Stimulated activated CD8-positive, alpha-beta memory T cell treated with anti-CD3 and anti-CD28 coated beads, Interleukin-4, amount 100 ng/mL, for 24 hours (primary cell): ENCODE measurements around the gene PAIP1.
A peak's percentile ranks its signal among the peaks of the same experiment; 100 is the strongest.
"Not testable (repeated sequence)": the region's sequence is repeated elsewhere in the genome, so short reads cannot be mapped to it uniquely, and the experiment has no call there.

ENCODE experiments used
- DNase-seq: peaks from one replicate; pipeline ENCODE4 v3.0.0-alpha.2; 2020; ENCODE audit warnings: low read depth

The PAIP1 gene

GRCh38 chr5:43556857-43557542 lies at the start of gene PAIP1:
Gene PAIP1 (minus strand): TSS chr5:43557077. CDS start chr5:43556846, 231 bp downstream.
- DNase-seq = peak; percentile 72

GRCh38 chr5:43606351-43606750 lies 49.5 kb upstream of the PAIP1 start:
- DNase-seq = no peak

- DNase-seq = no peak
Observed at GRCh38 chr5:43604699-43605098, 47.8 kb upstream of the PAIP1 start.

- peak; percentile 49 for DNase-seq
Observed at GRCh38 chr5:43603344-43604217, 46.7 kb upstream of the PAIP1 start.

- DNase-seq = peak; percentile 68
Observed at GRCh38 chr5:43602461-43603343, 45.8 kb upstream of the PAIP1 start, which contains the start of gene NNT. Gene NNT (plus strand): TSS chr5:43603180. CDS start chr5:43609196, 6,016 bp downstream.

- DNase-seq = no peak
Observed at GRCh38 chr5:43601454-43602260, 44.8 kb upstream of the PAIP1 start.

- DNase-seq = not testable (repeated sequence)
Observed at GRCh38 chr5:43598927-43599326, 42.0 kb upstream of the PAIP1 start.

DNA sequence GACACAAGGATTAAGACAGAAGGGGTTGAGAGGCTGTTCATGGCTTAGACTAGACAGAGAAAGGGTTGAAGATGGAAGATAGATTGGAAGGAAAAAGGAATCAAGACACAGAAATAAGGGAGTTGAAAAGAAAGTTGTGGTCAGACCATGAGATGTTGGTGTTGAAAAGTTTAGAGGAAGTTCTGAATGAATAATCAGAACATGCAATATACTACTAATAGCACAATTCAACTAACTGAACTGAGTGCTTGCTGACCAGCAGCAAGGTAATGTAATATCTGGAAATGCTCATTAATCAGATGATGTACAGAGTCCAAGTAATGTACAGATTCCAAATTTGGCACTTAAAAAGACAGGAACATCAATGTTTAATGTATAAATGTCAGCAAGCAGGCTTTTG lies 35.5 kb upstream of the PAIP1 start:
- no peak for DNase-seq

GRCh38 chr5:43590700-43591099 lies 33.8 kb upstream of the PAIP1 start:
- DNase-seq = no peak

DNA sequence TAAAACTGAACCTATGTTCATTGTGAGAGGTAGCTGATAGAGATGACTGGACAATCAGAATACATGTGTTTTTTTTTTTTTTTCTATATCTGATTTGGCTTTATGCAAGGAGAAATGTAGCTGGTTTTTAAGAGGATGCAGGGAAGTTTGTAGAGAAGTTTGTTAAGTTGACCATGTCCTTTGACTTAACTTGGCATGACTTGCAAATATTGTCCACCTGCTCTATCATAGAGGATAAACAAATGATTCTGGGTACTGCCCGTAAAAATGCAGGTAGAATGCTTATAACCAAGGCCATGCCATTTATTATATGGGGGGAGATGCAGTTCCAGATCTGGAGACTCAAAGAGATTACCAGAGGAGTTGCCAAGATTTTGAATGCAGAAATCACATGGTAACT lies 32.4 kb upstream of the PAIP1 start:
- no peak for DNase-seq

DNA sequence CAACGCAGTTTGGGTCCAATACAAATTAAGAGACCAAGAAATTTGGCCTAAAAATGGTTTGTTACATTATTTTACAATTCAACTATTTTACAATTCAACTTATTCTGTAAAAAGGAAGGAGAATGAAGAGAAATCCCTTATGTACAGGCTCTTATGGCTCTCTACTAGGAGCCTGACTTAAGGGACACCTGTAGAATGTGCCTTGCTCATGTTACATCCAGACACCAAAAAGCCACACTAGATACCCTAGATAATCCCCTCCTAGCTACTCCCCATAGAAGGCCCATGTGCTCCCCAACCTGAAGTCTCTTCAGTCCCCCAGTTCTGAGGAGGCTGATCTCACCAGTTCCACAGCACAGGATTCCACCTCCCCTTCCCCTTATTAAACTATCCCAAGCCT lies 32.0 kb upstream of the PAIP1 start:
- no peak for DNase-seq

DNA sequence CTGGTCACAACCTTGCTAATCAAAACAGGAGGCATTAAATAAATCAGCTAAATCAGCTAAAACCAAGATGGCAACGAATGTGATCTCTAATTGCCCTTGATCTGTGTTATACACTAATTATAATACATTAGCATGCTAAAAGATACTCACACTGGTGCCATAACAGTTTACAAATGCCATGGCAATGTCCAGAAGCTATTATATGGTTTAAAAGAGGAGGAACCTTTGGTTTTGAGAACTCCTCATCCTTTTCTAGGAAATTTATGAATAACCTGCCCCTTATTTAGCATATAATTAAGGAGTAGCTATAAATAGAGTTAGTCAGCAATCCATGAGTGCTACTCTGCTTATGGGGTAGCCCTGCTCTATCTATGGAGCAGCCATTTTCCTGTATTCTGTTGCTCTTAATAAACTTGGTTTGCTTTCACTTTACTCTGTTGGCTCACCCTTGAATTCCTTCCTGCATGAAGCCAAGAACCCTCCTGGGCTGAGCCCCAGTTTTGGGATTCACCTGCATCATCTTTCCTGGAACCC lies 27.4 kb upstream of the PAIP1 start:
- DNase-seq = no peak

- DNase-seq = no peak
Observed at GRCh38 chr5:43583724-43584123, 26.8 kb upstream of the PAIP1 start.

GRCh38 chr5:43582082-43583005 lies 25.5 kb upstream of the PAIP1 start:
- DNase-seq = no peak

GRCh38 chr5:43581398-43581797 lies 24.5 kb upstream of the PAIP1 start:
- no peak for DNase-seq

DNA sequence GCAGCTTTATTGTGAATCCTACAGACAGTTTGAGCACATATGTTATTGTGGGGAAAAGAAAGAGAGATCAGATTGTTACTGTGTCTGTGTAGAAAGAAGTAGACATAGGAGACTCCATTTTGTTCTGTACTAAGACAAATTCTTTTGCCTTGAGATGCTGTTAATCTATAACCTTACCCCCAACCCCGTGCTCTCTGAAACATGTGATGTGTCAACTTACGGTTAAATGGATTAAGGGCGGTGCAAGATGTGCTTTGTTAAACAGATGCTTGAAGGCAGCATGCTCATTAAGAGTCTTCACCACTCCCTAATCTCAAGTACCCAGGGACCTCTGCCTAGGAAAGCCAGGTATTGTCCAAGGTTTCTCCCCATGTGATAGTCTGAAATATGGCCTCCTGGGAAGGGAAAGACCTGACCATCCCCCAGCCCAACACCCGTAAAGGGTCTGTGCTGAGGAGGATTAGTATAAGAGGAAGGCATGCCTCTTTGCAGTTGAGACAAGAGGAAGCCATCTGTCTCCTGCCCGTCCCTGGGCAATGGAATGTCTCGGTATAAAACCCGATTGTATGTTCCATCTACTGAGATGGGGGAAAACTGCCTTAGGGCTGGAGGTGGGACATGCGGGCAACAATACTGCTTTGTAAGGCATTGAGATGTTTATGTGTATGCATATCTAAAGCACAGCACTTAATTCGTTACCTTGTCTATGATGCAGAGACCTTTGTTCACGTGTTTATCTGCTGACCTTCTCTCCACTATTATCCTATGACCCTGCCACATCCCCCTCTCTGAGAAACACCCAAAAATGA lies 23.7 kb upstream of the PAIP1 start:
- not testable (repeated sequence) for DNase-seq

- DNase-seq = no peak
Observed at GRCh38 chr5:43573058-43573457, 16.2 kb upstream of the PAIP1 start.

DNA sequence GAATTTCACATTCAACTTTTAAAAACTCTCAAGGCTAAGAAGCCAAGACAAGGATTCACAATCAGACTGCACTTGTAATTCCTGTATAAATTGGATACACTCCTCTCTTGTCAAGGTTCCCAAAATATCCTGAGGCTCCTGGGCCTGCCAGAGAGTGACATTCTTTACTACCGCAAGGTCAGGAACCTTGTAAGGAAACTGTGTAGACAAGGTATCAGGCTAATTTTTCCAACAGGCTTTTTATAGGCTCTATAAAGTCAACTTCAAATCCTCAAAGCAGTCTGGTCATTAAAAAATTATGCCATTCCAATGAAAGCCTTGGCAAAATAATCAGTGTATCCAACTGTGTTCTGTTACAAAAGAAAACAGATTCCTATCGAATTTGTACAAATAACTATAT lies 15.5 kb upstream of the PAIP1 start:
- DNase-seq = no peak

GRCh38 chr5:43571237-43571636 lies 14.4 kb upstream of the PAIP1 start:
- no peak for DNase-seq
